ENCODE data around the gene CHRD. TPM values are rescaled to one million over a fixed set of nuclear protein-coding genes. Genes with fewer than 3 reads are reported as not detected.

The CHRD gene
- total RNA-seq, 1 experiment from 2014 or later = 1.8 TPM

- H3K14ac ChIP-seq (ENCODE audit: insufficient read depth, low read length) = no peak overlapping the region
- no peaks in the 10 kb centered on the region for H3K9me3 ChIP-seq (ENCODE audit: control insufficient read depth, low read depth, low read length)
- Mint-ChIP-seq H3K36me3 (ENCODE audit: insufficient read depth in 1 of 3, low read depth in 3 of 3) (peaks cover 14 to 32% (median 22%) of the 10 kb centered on the region in 3 experiments; a peak in 6 of 7 replicates), H3K4me1 (peaks cover 8 to 9% of the 10 kb centered on the region in 2 experiments), H3K27me3 (ENCODE audit: low read depth) (no peaks in the 10 kb centered on the region), H3K4me3 (peak overlapping the region in 1 of 2 experiments; percentile 56; a peak in 2 of 5 replicates), H3K27ac (peak overlapping the region; percentile 78 to 94 (median 92); a peak in 5 of 7 replicates), H3K9me3 (no peaks in the 10 kb centered on the region; a peak in 1 of 5 replicates)
- H3K4me1 ChIP-seq (ENCODE audit: insufficient read depth, low read length) = 0 out of 2 replicates have a peak, but pooled peaks cover 2% of the 10 kb centered on the region
- peak; percentile 76 for TF ChIP-seq CTCF (conservative IDR thresholded peaks at IDR 0.05)
- H2AFZ ChIP-seq (ENCODE audit: low read length) = no peak overlapping the region
- no peak overlapping the region for H3T11ph ChIP-seq (ENCODE audit: low read length)
- H3K18ac ChIP-seq (ENCODE audit: insufficient read length, low read depth, low read length) = no peak overlapping the region
- H4K5ac ChIP-seq (ENCODE audit: insufficient read length, low read depth, low read length) = no peak overlapping the region
- no peaks in the 10 kb centered on the region for H3K27me3 ChIP-seq (ENCODE audit: insufficient read depth, low read length)
- H4K91ac ChIP-seq (ENCODE audit: insufficient read length, low read depth, low read length) = no peak overlapping the region
- no peaks in the 10 kb centered on the region for H3K79me1 ChIP-seq (ENCODE audit: insufficient read depth, low read depth, low read length, poor library complexity, severe bottlenecking)
- no peak overlapping the region for H2BK120ac ChIP-seq (ENCODE audit: low read depth, low read length, poor library complexity, severe bottlenecking)
- no peak overlapping the region for H3K9ac ChIP-seq (ENCODE audit: extremely low read depth, insufficient read length, low read length)
- H2AK5ac ChIP-seq (ENCODE audit: insufficient read length, low read length) = no peak overlapping the region
- H3K23me2 ChIP-seq (ENCODE audit: insufficient read length, low read depth, low read length, poor library complexity, severe bottlenecking) = no peaks in the 10 kb centered on the region
- H2BK5ac ChIP-seq (ENCODE audit: insufficient read length, low read length) = no peak overlapping the region
- no peaks in the 10 kb centered on the region for H3K79me2 ChIP-seq (ENCODE audit: insufficient read depth, low read length)
- H2BK20ac ChIP-seq (ENCODE audit: low read depth, low read length, poor library complexity, severe bottlenecking) = no peak overlapping the region
- no peak overlapping the region for H3K4me2 ChIP-seq (ENCODE audit: insufficient read depth, insufficient read length, low read length)
- no peak overlapping the region for H3K4ac ChIP-seq (ENCODE audit: low read depth, low read length)
- no peak overlapping the region for H3K27ac ChIP-seq (ENCODE audit: insufficient read length, low read depth, low read length)
- no peak overlapping the region for H2BK15ac ChIP-seq (ENCODE audit: low read depth, low read length)
- H4K8ac ChIP-seq (replicated peaks; ENCODE audit: insufficient read length, low read depth, low read length) = no peak overlapping the region
- no peak overlapping the region for H3K56ac ChIP-seq (ENCODE audit: insufficient read length, low read depth, low read length)
- no CpG with 5 or more reads among the region's 14 CpGs for WGBS (ENCODE audit: extremely low coverage, insufficient read length, low lambda C conversion rate)
- no peak overlapping the region for H3K23ac ChIP-seq (ENCODE audit: insufficient read length, low read depth, low read length)
- DNase-seq = peak; percentile 92
- no peaks in the 10 kb centered on the region for H4K20me1 ChIP-seq (ENCODE audit: control insufficient read depth, insufficient read depth, insufficient read length)
- no peak overlapping the region for H2BK12ac ChIP-seq (ENCODE audit: insufficient read length, low read depth, low read length)
Observed at GRCh38 chr3:184345317-184346144, 34.3 kb upstream of the CHRD start.
